Esophagus mucosa (tissue), 1 donor: ENCODE results near the gene SELENON. TPM values are rescaled to one million over a fixed set of nuclear protein-coding genes. Genes with fewer than 3 reads are reported as not detected.

Experiments used
- ATAC-seq: fragments of 200-7000 bp; cut with Tn5 transposase; one replicate; pipeline ENCODE4 v1.9.1; 2020
- total RNA-seq: library from RNA; stranded (reverse); gene quantifications from one replicate; pipeline ENCODE4 v1.2.4, GENCODE V29; 2023
- donor health status: DM: yes; HTN: yes; CAD: no.

The SELENON gene
- total RNA-seq, 1 donor from 2014 or later, result 35.2 TPM

- ATAC-seq, result peak; percentile 36
These were observed 10.6 kb downstream of the SELENON start for GRCh38 chr1:25810341-25811299.

DNA sequence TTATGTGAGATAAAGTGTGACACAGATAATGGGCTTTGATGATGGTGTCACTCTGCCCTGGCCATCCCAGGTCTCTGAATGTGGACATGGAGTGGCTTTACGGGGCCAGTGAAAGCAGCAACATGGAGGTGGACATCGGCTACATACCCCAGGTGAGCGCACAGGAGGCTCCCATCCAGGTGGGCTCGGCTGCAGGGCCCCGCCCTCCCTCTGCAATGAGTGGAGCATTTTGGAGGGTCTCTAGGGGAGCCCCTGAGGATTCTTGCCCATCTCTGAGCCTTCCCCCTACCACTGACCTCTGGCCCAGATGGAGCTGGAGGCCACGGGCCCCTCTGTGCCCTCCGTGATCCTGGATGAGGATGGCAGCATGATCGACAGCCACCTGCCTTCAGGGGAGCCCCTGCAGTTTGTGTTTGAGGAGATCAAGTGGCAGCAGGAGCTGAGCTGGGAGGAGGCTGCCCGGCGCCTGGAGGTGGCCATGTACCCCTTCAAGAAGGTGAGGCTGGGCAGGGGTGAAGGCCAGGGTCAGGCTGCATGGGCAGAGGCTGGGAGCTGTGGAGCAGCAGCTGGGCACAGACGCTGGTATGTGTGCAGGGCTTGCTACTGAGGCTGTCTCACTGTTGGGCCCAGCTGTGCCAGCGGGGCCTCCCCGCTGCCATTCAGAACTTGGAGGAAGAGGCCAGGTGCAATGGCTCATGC, 11.5 kb downstream of the SELENON start:
- ATAC-seq, result no peak

DNA sequence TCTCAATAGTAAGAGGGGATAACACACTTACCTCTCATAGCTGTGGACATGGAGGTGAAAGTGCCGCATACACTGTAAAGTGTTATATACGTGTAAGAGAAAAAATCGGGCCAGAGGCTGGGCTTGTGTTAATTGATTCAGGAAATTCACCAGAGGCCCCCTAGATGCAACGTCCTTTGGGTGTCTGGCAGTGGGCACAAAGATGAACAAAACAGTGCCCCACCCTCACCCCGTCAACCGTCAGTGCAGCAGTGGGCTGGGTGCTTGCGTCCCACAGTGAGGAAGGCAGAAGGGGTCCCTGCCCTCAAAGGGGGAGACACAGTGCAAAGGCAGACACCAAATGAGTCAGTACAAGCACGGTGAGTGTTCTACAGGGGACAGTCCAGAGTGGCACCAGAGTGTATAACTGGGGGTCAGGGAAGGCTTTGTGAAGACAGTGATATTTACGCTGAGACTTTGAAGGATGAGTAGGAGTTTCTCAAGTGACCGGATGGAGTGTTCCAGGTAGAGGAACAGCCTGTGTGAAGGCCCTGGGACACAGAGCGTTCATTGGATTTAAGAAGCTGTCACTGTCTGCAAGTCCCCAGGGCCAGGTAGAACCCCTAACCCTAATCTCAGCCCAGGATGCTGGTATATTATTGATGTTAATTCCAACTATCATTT, 13.2 kb downstream of the SELENON start:
- ATAC-seq, result no peak

- no peak for ATAC-seq
These were observed 13.9 kb downstream of the SELENON start for GRCh38 chr1:25813734-25814471.

DNA sequence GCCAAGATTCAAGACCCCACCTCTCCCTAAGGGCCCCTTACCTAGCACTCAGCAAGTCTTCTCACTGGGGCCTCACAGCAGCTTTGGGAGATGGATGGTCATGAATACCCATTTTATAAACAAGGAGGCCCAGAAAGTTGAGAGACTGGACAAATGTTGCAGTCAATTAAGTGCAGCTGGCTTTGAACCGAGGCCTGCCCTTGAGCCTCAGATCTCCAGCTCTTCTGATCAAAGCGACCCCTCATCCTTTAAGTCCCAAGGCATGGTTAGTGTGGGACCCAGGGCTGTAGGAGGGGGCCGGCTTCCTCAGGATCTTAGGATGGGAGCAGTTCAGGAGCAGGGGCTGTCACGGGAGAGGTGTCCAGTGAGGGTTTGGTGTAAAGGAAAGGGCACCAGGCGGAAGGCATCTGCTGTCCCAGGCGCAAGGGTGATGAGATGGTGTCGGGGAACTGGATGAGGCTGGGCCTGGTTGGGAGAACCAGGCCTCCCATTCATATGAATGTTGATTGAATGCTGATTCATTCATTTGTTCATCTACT, 14.6 kb downstream of the SELENON start:
- ATAC-seq, result no peak

DNA sequence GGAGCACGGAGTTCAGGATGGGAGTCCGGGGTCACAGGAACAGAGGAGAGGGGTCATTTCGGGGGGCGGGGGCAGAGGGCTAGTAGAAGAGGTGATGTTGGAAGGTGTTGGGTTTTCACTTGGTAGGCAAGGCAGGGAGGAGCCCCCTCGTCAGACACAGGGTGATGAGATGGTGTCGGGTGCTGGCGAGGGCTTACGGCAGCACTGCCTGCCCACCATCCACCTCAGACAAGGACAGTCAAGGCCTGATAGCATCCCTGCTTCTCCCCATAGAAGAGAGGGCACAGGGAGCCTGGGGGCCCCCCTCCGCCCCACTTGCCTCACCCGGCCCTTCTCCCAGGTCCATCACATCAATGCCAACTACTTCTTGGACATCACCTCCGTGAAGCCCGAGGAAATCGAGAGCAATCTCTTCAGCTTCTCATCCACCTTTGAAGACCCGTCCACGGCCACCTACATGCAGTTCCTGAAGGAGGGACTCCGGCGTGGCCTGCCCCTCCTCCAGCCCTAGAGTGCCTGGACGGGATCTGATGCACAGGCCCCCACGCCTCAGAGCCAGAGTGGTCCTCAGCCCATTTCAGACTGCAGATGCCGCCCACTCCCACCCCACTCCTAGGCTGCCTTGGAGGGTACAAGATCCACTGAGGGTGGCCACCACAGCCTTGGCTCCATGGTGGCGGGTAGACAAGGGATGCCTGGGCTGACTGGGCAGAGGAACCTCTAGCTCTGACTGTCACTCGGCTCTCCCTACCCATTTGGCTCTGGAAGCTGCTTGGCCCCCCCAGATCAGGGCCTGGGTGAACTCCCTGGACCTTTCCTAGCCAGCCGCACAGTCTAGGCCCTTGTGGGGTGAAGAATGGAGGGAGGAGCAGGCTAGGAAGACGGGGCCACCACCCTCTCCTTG, 15.5 kb downstream of the SELENON start:
- ATAC-seq, result no peak

DNA sequence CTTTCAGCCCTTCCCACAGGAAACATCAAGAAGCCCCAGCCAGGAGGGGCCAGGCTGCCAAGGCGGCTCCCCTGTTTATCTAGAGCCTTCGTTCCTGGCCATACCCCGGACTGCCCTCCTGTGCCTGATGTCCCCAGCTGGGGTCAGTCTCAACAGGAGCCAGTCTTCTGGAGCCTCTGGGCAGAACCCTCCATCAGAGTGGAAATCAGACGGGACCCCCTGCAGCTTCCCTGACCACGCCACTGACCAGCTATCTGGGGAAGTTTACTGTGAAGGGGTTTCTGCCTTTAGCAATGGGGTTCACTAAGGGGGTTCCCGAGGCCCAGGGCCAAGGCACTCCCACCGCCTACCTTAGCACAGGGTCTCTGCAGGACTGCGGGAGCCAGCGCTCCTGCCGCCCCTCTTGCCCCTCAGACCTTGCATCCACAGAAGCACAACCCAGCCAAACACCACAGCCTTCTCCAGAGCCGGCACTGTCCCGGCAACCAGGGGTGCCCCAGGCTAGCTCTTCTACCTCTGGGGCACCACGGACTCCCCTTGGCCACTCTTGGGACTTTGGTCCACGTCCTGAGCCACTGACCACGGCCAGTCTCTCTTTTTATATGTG, 16.2 kb downstream of the SELENON start:
- no peak for ATAC-seq

DNA sequence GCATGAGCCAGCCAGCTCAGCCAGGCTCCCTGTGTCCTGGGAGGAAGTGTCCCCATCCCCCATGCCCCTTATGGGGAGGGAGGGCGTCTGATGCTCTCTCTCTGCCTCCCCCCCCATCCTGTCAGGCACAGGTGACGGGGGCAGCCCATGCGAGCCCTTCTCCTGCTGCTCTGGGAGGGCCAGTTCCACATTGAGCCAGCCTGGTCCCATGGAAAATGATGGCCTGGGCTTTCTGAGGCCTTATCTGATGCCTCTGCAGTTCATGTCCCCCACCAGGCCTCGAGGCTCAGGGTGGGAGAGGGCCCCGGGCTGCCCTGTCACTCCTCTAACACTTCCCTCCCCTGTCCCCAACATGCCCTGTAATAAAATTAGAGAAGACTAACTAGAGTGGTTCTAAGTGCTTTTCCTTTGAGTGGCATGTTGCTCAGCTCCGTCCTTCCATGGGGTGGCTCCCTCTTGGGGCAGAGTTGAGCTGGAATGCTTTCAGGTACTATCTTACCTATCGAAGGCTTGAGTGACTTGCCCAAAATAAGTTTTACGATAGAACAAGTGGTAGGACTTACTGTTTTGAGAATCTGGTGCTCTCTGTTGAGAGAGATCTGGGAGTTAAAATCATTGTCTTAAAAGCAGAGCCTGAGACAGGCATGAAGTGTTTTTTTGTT, 18.0 kb downstream of the SELENON start:
- no peak for ATAC-seq

- no peak for ATAC-seq
These were observed 18.6 kb downstream of the SELENON start for GRCh38 chr1:25818569-25818968.

DNA sequence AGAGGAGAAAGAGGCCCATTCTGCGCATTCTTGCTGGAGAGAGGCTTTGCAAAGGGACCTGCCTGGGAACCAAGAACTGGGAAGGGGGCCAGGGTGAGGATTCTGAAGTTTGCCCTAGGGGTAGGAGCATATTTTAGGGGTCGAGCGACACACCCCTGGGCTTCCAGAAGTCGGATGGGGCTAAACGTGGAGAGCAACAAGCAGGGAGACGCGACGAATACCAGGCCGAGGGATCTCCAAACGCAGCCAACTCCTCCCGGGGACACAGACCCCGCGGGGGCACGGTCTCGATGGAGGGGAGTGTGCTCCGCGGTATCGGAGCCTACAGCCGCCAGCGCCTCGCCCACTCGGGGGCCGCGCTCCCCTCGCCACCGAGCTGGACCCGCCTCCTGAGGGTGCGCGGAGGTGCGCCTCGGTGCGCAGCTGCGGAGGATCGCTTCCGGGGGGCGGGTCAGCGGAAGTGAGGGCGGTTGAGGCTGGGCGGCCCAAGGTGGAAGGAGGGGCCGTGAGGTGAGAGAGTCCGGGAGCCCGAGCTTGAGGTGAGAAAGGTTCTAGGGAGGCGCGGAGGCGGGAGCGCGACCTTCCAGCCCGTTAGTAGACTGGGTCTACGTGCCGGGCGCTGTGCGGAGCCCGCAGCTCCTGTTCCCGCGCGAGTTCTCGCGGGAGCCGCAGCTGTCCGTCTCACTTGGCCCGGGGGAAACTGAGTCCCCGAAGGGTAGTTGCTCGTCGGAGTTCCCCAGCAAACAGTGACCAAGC, 19.7 kb downstream of the SELENON start, which contains the start of gene MTFR1L:
Gene MTFR1L, plus strand, starts transcription at position 464 of the 756 bp plus-strand sequence. CDS start 3,151 bp downstream, outside the sequence.
- ATAC-seq, result peak; percentile 89

- ATAC-seq, result peak; percentile 53
These were observed 20.5 kb downstream of the SELENON start for GRCh38 chr1:25820247-25821111.

DNA sequence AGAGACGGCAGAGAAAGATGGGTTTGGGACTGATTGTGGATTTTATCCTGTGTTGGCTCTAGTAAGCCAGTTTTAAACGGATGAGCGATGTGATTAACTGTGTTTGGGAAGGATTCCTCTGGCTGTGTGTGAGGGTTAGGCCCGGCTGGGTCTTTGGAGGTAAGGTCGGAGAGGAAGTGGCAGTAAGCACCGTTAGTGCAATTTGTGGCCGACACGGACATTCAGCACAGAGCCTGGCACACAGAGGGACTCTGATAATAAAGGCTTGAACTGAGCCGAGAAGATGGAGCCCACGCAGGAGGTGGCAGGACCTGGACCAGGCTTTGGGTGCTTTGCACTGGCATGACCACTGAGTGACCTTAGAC, 21.1 kb downstream of the SELENON start:
- ATAC-seq, result no peak

DNA sequence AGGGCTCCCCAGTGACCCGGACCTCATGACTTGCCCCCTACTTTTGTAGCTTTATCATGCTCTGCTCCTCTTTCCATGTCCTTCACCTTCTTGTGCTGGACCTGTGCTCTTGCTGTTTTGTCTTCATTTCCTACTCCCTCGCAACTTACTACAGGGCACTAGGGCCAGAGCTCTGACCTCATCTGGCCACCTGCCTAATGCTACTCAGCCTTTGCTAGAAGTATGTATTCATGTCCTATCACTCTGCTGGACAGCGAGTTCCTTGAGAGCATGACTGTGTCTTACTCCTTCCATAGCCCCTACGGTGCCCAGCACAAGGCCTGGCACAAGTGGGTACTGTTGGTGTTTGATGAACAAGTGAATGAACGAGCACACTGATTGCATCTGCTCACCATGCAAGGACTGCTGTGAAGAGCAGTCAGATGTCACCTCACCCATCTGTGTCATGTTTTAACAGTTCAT, 21.7 kb downstream of the SELENON start:
- ATAC-seq, result no peak

DNA sequence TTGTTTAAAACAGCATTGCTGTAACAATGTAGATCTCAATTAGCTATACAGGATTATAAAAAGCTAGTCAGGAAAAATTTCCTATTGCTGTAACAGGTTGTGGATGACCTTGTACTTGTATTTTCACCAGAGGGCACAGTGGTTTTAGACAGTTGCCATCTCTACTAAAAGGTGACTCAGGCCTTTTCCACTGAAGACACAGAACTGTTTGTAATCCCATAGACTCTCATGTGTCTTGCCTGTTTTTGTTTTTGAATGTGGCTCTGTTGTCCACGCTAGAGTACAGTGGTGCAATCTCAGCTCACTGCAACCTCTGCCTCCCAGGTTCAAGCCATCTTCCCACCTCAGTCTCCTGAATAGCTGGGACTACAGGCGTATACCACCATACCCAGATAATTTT, 25.6 kb downstream of the SELENON start:
- ATAC-seq, result no peak

- ATAC-seq, result no peak
These were observed 26.6 kb downstream of the SELENON start for GRCh38 chr1:25826571-25826970.

DNA sequence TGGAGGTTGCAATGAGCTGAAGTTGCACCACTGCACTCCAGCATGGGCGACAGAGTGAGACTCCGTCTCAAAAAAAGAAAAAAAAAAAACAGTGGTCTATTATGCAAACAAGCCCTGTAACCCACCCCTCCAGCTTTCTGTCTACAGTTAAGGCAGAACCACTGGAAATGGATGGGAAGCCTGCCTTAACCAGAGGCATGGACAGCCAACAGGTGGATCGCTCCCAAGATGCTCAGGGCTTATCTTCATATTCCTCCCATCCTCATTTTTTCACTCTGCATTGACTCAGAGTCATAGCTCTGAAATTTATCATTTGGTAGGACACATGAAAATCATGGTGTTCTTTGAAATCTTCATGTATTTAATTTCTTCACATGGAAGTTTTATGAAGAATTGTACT, 28.5 kb downstream of the SELENON start:
- ATAC-seq, result no peak

GRCh38 chr1:25829046-25829445, 29.1 kb downstream of the SELENON start:
- ATAC-seq, result no peak

DNA sequence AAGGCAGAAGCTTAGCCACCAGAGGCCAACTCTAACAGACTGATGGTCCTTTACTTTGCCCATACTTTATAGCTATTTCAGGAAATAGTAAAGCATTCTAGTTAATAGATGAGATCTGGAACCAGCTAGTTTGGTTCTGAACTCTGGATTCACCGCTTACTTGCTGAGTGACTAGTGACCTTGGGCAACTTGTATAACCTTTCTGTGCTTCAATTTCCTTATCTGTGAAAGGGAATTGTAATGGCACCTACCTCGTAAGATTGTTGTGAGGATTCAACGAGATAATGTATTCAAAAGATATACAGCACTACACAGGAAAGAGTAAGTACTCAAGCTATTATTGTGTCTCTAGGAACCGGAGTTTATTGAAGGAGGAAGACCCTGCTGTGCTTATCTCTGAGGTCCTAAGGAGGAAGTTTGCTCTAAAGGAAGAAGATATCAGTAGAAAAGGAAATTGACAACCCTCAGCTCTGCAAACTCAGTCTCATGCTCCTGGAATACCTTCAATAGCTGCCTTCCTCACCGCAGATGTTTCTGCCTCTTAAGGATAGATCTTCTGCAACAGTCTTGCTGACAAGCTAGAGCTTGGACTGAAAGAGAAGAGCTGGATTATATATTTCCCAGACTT, 31.7 kb downstream of the SELENON start:
- ATAC-seq, result no peak
